K562 (cell line): Measurements from ENCODE around the gene OR11L1. TPM values are rescaled to one million over a fixed set of nuclear protein-coding genes. Genes with fewer than 3 reads are reported as not detected.

Experiments
- EP400 ChIP-seq: fragments of 450-650 bp; IDR thresholded peaks from 2 replicates; pipeline ENCODE4 v1.6.1; 2017; ENCODE audit warnings: antibody characterized with exemption, mild to moderate bottlenecking, moderate library complexity
- ILF3 ChIP-seq: fragments of 450-650 bp; IDR thresholded peaks from 2 replicates; pipeline ENCODE4 v1.6.1; 2018; ENCODE audit warnings: antibody characterized with exemption, mild to moderate bottlenecking, moderate library complexity, borderline replicate concordance
- MGA ChIP-seq: fragments of 450-650 bp; IDR thresholded peaks from 2 replicates; pipeline ENCODE4 v1.6.1; 2016; ENCODE audit warnings: mild to moderate bottlenecking, moderate library complexity
- NCOA6 ChIP-seq: fragments of 450-650 bp; IDR thresholded peaks from 2 replicates; pipeline ENCODE4 v1.6.1; 2017; ENCODE audit warnings: mild to moderate bottlenecking
- ZNF282 ChIP-seq: sonication (generic); formaldehyde crosslinking; IDR thresholded peaks from 2 replicates; pipeline ENCODE4 v1.8.1; 2023; ENCODE audit warnings: missing genetic modification reagents
- polyA plus RNA-seq, 8 experiments: library from polyadenylated mRNA; depleted of rRNA in 4 of 8; stranded (reverse) in 5 of 8; unstranded in 3 of 8; fragments of >200 nt; fragmentation: Nextera tagmentation in 2 of 8; fragmentation: Illumina TruSeq in 1 of 8; extraction: Ambion mirVana in 2 of 8; extraction: Trizol in 1 of 8; gene quantifications; 2 replicates each; pipeline versions ENCODE4 v1.2.1 to v1.2.3, GENCODE V29; 2011 to 2014; ENCODE audit warnings: inconsistent platforms in 1 of 8, missing spikeins in 1 of 8
- total RNA-seq, 7 experiments: library from RNA; depleted of rRNA in 6 of 7; stranded (reverse); fragments of >200 nt in 6 of 7; fragmentation: Illumina TruSeq in 2 of 7; extraction: Trizol in 2 of 7; gene quantifications; 2 replicates each; pipeline versions ENCODE4 v1.2.1 to v1.2.3, GENCODE V29; 2011 to 2021; ENCODE audit warnings: low replicate concordance in 1 of 7
- TF ChIP-seq, protein P1 (sequence below): fragments of 450-650 bp; formaldehyde crosslinking; IDR thresholded peaks from 2 replicates; pipeline ENCODE4 v1.4.0; 2022; ENCODE audit warnings: mild to moderate bottlenecking, moderate library complexity
- TF ChIP-seq, protein P2 (sequence below): fragments of 250-450 bp; sonication (Bioruptor Pico); IDR thresholded peaks from 2 replicates; pipeline ENCODE4 v1.5.0; 2020; ENCODE audit warnings: mild to moderate bottlenecking
- TF ChIP-seq, protein P3 (sequence below): sonication (generic); formaldehyde crosslinking; IDR thresholded peaks from 2 replicates; pipeline ENCODE4 v1.8.0; 2022; ENCODE audit warnings: mild to moderate bottlenecking, missing genetic modification reagents
- TF ChIP-seq, protein P4 (sequence below), 2 experiments: fragments of 200-800 bp in 1 of 2; sonication (Bioruptor generic) in 1 of 2; sonication (generic) in 1 of 2; formaldehyde crosslinking in 1 of 2; IDR thresholded peaks in 1 of 2; conservative IDR thresholded peaks in 1 of 2; 2 replicates each; pipeline versions ENCODE4 v1.5.0 to v1.6.1; 2016 to 2020; ENCODE audit warnings: missing compliant biosample characterization in 1 of 2, missing genetic modification characterization in 1 of 2, missing genetic modification reagents in 1 of 2

The OR11L1 gene
- total and polyA plus RNA-seq, 9 of the 15 experiments (the other 6 are each of a cell fraction or from before 2014, with no cell fraction given): not detected

DNA sequence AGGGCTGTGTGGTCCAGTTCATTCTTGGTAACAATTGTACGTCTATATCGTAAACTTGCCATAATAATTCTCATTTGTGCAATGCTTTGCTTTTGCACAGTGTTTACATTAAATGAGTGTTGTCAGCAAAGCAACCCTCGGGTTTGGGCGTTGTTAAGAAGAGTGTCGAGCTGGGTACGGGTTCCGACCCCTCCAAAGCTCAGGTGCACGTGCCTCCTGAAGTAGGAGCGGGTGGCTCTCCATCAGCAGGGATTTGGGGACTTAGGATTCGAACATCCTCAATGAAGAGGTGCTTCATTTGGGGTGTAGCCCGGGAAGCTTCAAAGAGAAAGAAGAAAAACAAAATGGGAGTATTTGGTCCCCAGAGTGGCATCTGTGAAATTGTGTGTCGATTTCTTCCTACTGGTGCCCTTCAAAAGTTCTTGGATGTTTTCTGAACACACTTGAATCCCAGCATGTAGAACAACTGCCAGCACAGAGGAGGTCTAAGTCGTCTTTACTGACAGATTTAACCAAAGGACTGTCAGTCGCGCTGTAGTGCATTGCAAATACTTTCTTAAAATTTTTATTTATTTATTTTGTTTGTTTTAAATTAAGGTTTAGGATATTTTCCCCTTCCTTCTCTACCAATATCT is 16.4 kb upstream of the OR11L1 start (continued):
- TF ChIP-seq, protein P1, sequence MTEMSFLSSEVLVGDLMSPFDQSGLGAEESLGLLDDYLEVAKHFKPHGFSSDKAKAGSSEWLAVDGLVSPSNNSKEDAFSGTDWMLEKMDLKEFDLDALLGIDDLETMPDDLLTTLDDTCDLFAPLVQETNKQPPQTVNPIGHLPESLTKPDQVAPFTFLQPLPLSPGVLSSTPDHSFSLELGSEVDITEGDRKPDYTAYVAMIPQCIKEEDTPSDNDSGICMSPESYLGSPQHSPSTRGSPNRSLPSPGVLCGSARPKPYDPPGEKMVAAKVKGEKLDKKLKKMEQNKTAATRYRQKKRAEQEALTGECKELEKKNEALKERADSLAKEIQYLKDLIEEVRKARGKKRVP (CRISPR knock-in tag): no peak
- TF ChIP-seq NCOA6 (0 out of 2 replicates have a peak, but pooled peaks have one; percentile 1), ILF3 (no peak), MGA (peak; percentile 61), EP400 (no peak), ZNF282 (CRISPR knock-in tag) (no peak)
- TF ChIP-seq, protein P2, sequence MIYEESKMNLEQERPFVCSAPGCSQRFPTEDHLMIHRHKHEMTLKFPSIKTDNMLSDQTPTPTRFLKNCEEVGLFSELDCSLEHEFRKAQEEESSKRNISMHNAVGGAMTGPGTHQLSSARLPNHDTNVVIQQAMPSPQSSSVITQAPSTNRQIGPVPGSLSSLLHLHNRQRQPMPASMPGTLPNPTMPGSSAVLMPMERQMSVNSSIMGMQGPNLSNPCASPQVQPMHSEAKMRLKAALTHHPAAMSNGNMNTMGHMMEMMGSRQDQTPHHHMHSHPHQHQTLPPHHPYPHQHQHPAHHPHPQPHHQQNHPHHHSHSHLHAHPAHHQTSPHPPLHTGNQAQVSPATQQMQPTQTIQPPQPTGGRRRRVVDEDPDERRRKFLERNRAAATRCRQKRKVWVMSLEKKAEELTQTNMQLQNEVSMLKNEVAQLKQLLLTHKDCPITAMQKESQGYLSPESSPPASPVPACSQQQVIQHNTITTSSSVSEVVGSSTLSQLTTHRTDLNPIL (CRISPR knock-in tag): no peak
- TF ChIP-seq, protein P3, sequence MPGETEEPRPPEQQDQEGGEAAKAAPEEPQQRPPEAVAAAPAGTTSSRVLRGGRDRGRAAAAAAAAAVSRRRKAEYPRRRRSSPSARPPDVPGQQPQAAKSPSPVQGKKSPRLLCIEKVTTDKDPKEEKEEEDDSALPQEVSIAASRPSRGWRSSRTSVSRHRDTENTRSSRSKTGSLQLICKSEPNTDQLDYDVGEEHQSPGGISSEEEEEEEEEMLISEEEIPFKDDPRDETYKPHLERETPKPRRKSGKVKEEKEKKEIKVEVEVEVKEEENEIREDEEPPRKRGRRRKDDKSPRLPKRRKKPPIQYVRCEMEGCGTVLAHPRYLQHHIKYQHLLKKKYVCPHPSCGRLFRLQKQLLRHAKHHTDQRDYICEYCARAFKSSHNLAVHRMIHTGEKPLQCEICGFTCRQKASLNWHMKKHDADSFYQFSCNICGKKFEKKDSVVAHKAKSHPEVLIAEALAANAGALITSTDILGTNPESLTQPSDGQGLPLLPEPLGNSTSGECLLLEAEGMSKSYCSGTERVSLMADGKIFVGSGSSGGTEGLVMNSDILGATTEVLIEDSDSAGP: no peak
- TF ChIP-seq, protein P4, sequence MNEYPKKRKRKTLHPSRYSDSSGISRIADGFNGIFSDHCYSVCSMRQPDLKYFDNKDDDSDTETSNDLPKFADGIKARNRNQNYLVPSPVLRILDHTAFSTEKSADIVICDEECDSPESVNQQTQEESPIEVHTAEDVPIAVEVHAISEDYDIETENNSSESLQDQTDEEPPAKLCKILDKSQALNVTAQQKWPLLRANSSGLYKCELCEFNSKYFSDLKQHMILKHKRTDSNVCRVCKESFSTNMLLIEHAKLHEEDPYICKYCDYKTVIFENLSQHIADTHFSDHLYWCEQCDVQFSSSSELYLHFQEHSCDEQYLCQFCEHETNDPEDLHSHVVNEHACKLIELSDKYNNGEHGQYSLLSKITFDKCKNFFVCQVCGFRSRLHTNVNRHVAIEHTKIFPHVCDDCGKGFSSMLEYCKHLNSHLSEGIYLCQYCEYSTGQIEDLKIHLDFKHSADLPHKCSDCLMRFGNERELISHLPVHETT (CRISPR knock-in tag; conservative IDR thresholded peaks at IDR 0.05 in 1 of 2, IDR thresholded peaks at IDR 0.05 in 1 of 2): no peak
